ENCODE measurements around the gene GPR17. TPM values are rescaled to one million over a fixed set of nuclear protein-coding genes. Genes with fewer than 3 reads are reported as not detected.

The GPR17 gene
- total RNA-seq, 1 donor from 2014 or later, result 0.31 TPM

- no peak for DNase-seq
These were observed 25.8 kb downstream of the GPR17 start for GRCh38 chr2:127671557-127672302.

GRCh38 chr2:127672341-127673224 is 26.6 kb downstream of the GPR17 start:
- DNase-seq, result no peak

GRCh38 chr2:127673291-127674069 is 27.5 kb downstream of the GPR17 start:
- DNase-seq, result no peak

GRCh38 chr2:127674241-127675209 is 28.6 kb downstream of the GPR17 start:
- DNase-seq, result peak; percentile 47

GRCh38 chr2:127675331-127676261 is 29.6 kb downstream of the GPR17 start, which contains the start of gene LIMS2:
Gene LIMS2 (minus strand): TSS chr2:127675530. CDS start chr2:127675024, 506 bp downstream.
- DNase-seq, result peak; percentile 52

- no peak for DNase-seq
These were observed 31.0 kb downstream of the GPR17 start for GRCh38 chr2:127676906-127677305.

GRCh38 chr2:127678531-127678930 is 32.6 kb downstream of the GPR17 start:
- no peak for DNase-seq

GRCh38 chr2:127678991-127679390 is 33.0 kb downstream of the GPR17 start:
- DNase-seq, result no peak

GRCh38 chr2:127679680-127680361 is 33.9 kb downstream of the GPR17 start:
- DNase-seq, result no peak

- DNase-seq, result no peak
These were observed 34.8 kb downstream of the GPR17 start for GRCh38 chr2:127680706-127681287.

GRCh38 chr2:127681288-127681804 is 35.4 kb downstream of the GPR17 start:
- peak; percentile 69 for DNase-seq

- no peak for DNase-seq
These were observed 36.3 kb downstream of the GPR17 start for GRCh38 chr2:127681976-127682857.

- DNase-seq, result no peak
These were observed 37.1 kb downstream of the GPR17 start for GRCh38 chr2:127683056-127683455.

GRCh38 chr2:127683757-127684156 is 37.8 kb downstream of the GPR17 start:
- DNase-seq, result peak; percentile 64

GRCh38 chr2:127685410-127686080 is 39.6 kb downstream of the GPR17 start:
- no peak for DNase-seq

GRCh38 chr2:127688405-127688804 is 42.5 kb downstream of the GPR17 start:
- no peak for DNase-seq

GRCh38 chr2:127690696-127691095 is 44.7 kb downstream of the GPR17 start:
- no peak for DNase-seq

Data from tongue (tissue), 2 donors.